ENCODE measurements around the gene LRRC4.
A peak's percentile ranks its signal among the peaks of the same experiment; 100 is the strongest.

Gene LRRC4

DNA sequence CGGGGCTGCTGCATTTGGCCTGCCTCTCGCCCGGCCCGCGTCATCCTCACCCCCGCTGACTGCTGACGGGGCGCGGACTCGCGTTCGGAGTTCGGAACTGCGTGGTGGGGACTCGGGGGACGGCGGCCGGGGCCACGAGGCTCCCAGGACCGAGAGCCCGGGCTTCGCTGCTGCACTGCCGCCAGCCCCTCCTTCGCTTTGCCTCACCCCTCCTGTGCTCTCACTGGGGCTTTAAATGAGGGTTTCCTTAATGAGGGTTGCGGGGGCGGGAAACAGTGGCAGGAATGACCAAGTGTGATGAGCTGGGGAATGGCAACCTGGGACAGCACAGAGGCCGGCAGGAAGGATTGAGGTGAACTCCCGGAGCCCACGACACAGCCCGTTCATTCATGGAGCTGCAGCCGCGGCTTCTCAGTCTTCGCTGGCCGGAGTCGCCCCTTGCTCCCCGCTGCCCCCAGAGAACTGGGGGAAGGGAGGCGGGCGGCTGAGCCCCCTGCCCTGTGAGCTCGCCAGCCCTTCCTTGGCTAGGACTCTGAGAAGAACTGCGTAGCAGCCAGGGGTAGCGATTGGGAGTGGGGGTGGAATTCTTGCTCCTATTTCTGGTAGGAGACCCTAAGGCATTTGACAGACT is 1.5 kb upstream of the LRRC4 start:
- Mint-ChIP-seq H3K4me3 (peak overlapping the region; percentile 47), H3K36me3 (peaks cover 11% of the 10 kb centered on the region), H3K4me1 (peaks cover 21% of the 10 kb centered on the region), H3K9me3 (no peaks in the 10 kb centered on the region), H3K27me3 (no peaks in the 10 kb centered on the region), H3K27ac (no peak overlapping the region)
- ATAC-seq (ENCODE audit: low read depth) (peak; percentile 15), DNase-seq (ENCODE audit: low spot score in 2 of 2) (peak in 1 of 2 donors; percentile 24)

DNA sequence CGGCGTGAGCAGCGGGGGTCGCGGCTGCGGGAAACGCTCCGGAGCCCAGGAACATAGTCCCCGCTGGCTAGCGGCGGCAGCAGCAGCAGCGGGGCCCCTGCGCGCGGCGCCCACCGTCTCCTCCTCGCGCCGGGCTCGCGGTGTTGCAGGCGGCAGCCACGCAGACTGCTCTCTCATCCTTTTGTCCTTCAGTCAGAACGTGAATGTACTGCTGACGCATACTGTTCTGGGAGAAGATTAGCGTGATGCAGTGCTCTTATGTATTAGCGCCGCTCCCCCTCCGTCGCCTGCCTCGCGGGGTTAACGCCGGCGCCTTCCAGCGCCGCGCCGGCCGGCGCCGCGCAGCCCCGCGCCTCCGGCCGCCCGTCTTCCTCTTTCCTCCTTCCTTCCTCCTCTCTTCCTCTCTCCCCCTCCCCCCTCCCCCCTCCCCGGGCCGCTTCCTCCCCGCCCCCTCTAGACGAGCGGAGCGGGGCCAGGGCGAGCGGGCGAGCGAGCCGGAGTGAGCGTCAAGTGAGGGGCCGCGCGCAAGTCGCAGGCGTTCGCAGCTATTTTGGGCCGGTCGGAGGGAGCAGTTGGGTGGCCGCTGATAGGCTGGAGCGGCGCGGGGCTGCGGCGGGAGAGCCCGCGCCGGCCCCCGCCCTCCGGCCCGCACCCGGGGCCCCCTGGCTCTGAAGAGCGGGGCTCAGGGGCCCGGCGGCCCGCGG is 816 bp upstream of the LRRC4 start:
- H3K36me3 Mint-ChIP-seq, result peaks cover 16% of the 10 kb centered on the region
- peak overlapping the region; percentile 10 for H3K27ac Mint-ChIP-seq
- peaks cover 21% of the 10 kb centered on the region for H3K4me1 Mint-ChIP-seq
- peak; percentile 42 to 51 for DNase-seq (ENCODE audit: low spot score in 2 of 2)
- no peaks in the 10 kb centered on the region for H3K27me3 Mint-ChIP-seq
- H3K9me3 Mint-ChIP-seq, result no peaks in the 10 kb centered on the region
- H3K4me3 Mint-ChIP-seq, result peak overlapping the region; percentile 89
- ATAC-seq (ENCODE audit: low read depth), result peak; percentile 83

DNA sequence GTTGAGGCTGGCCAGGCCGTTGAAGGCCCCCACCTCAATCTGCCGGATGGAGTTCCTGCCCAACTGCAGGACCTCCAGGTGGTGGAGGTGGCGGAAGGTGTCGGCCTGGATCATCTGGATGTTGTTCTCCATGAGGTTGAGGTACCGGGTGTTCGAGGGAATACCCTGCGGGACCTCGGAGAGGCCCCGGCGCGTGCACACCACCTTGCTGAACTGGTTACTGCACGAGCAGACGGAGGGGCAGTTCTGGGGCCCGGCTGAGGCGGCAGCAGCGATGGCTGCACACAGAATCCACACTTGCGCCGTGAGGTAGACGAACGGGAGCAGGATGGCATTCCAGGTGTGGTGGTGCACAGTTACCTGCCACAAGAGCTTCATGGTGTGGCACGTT is 979 bp downstream of the LRRC4 start:
- H3K4me3 Mint-ChIP-seq, result peak overlapping the region; percentile 63

DNA sequence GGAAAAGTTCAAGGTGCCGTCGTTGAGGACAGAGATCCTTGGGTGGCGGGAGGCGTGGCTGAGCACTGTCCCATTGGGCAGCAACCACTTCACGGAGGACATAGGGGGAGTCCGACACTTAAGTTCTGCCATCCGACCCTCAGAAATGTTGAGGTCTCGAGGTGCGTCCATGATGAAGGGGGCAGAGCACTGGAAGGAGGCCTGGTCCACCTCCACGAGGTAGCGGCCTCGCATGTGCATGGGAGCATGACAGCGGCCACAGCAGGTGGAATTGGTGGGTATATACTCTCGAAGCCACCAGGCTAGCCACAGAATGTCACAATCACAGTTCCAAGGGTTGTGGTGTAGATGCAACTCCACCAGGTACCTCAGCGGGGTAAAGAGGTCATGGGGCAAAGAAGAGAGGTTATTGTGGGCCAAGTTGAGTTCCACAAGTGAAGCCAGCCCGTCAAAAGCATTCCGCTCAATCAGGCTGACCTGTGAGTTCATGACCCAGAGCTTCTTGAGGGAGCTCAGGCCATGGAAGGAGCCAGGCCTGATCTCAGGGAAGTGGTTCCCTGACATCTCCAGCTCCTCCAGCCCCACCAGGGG is 1.7 kb downstream of the LRRC4 start:
- peak overlapping the region; percentile 33 for H3K4me3 Mint-ChIP-seq
- H3K4me1 Mint-ChIP-seq, result peaks cover 14% of the 10 kb centered on the region
- peaks cover 22% of the 10 kb centered on the region for H3K36me3 Mint-ChIP-seq
- H3K27ac Mint-ChIP-seq, result no peak overlapping the region
- DNase-seq (ENCODE audit: low spot score in 2 of 2) (no peak), ATAC-seq (ENCODE audit: low read depth) (no peak)
- no peaks in the 10 kb centered on the region for H3K9me3 Mint-ChIP-seq
- H3K27me3 Mint-ChIP-seq, result no peaks in the 10 kb centered on the region

More for the DNA sequence above, 979 bp downstream of the LRRC4 start:
- no peak overlapping the region for H3K27ac Mint-ChIP-seq
- H3K27me3 Mint-ChIP-seq, result no peaks in the 10 kb centered on the region
- no peak for DNase-seq (ENCODE audit: low spot score in 2 of 2)
- ATAC-seq (ENCODE audit: low read depth), result no peak
- peaks cover 18% of the 10 kb centered on the region for H3K4me1 Mint-ChIP-seq
- H3K36me3 Mint-ChIP-seq, result peaks cover 22% of the 10 kb centered on the region
- no peaks in the 10 kb centered on the region for H3K9me3 Mint-ChIP-seq

DNA sequence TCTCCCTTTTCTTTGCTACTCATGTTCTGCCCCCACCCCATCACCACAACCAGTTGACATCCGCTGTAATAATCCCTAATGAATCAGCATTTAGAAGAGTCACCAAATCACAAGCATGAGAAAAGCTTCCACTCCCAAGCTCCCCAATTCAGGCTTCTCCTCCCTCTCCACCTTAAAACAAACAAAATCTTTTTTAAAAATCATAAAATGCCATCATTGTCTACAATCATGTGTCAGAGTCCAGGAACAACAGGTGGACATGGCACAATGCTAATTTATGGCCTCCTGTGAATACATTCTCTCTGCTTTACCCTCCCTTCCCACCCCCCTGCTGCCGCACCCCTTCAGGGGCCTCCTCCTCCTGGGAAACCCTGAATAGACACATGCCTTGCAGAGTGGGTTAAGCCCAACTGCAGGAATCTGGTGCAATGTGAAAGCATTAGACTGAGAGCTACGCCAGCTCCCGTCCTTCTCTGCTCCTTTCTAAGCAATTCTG is 3.7 kb downstream of the LRRC4 start:
- Mint-ChIP-seq H3K36me3 (peaks cover 30% of the 10 kb centered on the region), H3K4me1 (peaks cover 9% of the 10 kb centered on the region), H3K27me3 (no peaks in the 10 kb centered on the region), H3K4me3 (no peak overlapping the region), H3K9me3 (no peaks in the 10 kb centered on the region), H3K27ac (no peak overlapping the region)
- ATAC-seq (ENCODE audit: low read depth), result no peak
- no peak for DNase-seq (ENCODE audit: low spot score in 2 of 2)

DNA sequence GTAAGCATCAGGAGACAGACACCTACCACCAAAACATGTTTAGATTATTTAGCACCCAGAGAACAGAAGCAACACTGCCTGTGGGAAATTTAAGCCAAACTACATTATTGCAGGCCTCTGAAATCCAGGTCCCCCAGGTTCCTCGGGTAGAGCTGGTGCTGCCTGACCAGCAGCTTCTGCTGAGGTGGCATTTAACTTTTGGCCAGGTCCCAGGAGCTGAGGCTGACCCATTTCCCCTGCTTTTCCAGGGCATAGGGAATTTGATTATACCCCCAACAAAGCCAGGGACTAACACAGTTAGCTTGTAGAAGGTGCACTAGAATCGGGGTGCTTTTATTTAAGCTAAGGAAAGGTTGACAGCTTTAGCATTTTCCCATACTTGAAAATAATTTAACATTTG is 4.7 kb downstream of the LRRC4 start:
- Mint-ChIP-seq H3K9me3 (no peaks in the 10 kb centered on the region), H3K4me3 (no peak overlapping the region), H3K36me3 (peaks cover 31% of the 10 kb centered on the region), H3K27ac (no peak overlapping the region), H3K27me3 (no peaks in the 10 kb centered on the region), H3K4me1 (peaks cover 9% of the 10 kb centered on the region)
- ATAC-seq (ENCODE audit: low read depth), result no peak
- DNase-seq (ENCODE audit: low spot score in 2 of 2), result no peak

DNA sequence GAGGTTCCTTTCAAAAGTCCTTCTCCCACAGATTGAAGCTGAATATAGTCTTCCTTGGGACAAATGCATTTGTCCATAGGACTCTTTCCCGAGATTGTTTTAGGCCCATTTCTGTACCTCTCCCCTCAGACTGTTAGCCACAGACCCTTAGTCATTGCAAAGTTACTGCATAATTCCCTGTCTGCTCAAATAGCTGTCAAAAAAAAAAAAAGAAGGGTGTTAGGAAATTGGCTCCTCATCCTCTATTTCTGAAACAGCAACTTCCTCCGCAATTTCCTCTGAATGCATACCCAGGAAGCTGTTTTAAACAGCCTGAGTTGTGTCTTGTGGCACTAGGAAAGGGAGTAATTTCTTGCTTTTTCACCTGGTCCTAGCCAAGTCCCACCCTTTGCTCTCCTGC is 5.4 kb downstream of the LRRC4 start:
- Mint-ChIP-seq H3K36me3 (peaks cover 37% of the 10 kb centered on the region), H3K9me3 (no peaks in the 10 kb centered on the region), H3K4me1 (peaks cover 9% of the 10 kb centered on the region), H3K4me3 (no peak overlapping the region), H3K27ac (no peak overlapping the region), H3K27me3 (no peaks in the 10 kb centered on the region)
- DNase-seq (ENCODE audit: low spot score in 2 of 2), result no peak
- ATAC-seq (ENCODE audit: low read depth), result no peak

DNA sequence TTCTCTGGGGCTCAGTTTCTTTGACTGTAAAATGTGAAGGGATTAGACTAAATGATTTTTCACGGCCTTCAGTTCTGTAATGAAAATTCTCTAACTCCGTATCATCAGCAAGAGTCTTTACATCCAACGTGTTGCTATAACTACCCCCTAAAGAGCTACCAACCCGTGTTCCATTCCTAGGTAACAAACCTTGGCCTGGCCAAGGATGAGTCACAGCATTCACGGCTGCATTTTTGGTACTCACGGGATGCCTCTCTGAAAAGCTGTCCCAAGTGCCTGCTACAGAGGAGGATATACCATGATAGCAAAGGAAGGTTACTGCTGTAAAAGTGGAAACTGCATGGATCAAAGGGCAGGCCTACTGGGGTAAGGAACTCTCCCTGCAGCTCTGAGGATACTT is 5.9 kb downstream of the LRRC4 start:
- no peak overlapping the region for H3K27ac Mint-ChIP-seq
- no peaks in the 10 kb centered on the region for H3K9me3 Mint-ChIP-seq
- DNase-seq (ENCODE audit: low spot score in 2 of 2) (no peak), ATAC-seq (ENCODE audit: low read depth) (no peak)
- peaks cover 40% of the 10 kb centered on the region for H3K36me3 Mint-ChIP-seq
- H3K4me1 Mint-ChIP-seq, result peaks cover 6% of the 10 kb centered on the region
- no peaks in the 10 kb centered on the region for H3K27me3 Mint-ChIP-seq
- H3K4me3 Mint-ChIP-seq, result no peak overlapping the region

DNA sequence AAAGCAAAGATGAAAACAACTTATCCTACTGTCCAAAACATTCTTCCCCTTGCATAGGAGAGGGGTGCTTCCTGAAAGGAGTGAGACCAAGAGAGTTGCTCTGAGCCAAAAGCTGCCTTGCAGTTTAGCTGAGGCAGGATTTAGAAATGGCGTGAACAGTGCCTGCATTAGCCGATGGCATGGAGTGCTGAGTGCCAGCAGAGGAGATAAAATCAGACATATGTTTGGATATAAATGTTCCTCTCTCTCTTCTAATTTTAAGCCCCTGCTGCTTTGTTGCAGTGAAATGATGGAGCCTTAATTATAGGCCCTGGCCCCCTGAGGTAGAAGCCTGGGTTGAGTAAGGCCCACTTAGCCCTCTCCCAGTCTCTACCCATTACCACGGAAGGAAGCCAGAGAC is 7.1 kb downstream of the LRRC4 start:
- Mint-ChIP-seq H3K4me1 (peaks cover 6% of the 10 kb centered on the region), H3K9me3 (no peaks in the 10 kb centered on the region), H3K4me3 (no peak overlapping the region), H3K36me3 (peaks cover 38% of the 10 kb centered on the region), H3K27me3 (no peaks in the 10 kb centered on the region), H3K27ac (no peak overlapping the region)
- no peak for ATAC-seq (ENCODE audit: low read depth)
- no peak for DNase-seq (ENCODE audit: low spot score in 2 of 2)

DNA sequence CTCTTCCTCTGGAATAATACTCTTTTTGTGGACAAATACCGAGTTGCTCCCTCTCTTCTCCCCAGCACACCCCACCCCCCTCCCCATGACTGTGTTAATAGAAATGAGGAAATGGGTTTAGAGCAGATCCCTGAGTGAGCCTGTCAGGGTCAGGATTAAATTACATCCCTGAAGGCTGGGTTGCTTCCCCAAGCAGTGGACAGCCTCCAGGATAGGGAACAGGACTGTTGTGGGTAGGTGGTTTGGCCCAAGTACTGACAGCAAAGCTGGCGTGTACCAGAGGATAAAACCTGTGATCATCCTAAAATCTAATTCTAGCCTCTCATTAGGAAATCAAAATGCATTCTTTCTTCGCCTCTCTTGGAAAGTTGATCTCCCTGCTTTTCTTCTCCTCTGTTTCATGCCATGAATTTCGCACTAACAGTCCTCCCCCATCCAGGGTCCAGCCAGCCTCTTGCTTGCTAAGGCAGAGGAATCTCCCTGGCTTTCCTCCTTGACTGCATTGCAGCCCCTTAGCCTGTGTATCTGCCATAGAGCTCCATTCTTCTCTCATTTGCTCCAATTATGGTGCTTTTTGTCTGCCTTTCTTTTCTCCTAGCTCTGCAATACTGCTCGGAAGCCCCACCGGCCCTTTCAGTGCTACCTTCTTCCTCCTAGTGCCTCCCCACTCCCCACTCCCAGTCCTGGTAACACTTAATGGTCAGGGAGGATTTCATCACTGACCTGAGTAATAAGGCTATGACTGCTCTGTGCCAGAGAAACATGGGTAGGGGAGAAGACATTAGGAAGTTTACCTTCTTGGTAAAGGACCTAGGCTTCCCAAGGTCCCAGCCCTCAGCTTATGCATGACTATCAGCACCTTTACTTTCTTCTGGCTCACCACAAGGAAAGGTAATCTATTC is 8.4 kb downstream of the LRRC4 start:
- Mint-ChIP-seq H3K27ac (no peak overlapping the region), H3K27me3 (no peaks in the 10 kb centered on the region), H3K36me3 (peaks cover 35% of the 10 kb centered on the region), H3K4me3 (no peak overlapping the region), H3K4me1 (peaks cover 6% of the 10 kb centered on the region), H3K9me3 (no peaks in the 10 kb centered on the region)
- no peak for DNase-seq (ENCODE audit: low spot score in 2 of 2)
- ATAC-seq (ENCODE audit: low read depth), result no peak

DNA sequence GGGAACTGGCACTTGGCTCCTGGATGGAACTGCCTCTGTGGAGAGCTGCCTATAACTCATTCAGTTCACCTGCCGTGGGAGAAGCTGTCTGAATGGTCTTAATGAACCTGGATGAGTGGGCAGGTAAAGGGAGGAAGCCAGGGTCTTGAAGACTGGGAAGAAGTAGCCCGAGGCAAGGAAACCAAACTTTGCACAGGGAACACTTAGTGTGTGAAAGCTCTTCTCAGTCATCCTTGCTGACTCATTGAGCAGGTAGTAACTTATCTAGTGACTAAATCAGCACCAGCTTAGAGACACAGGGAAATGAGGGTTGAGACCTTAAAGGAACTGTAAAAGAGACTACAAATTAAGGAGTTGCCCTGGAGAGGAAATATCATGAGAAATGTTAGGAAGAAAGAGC is 9.9 kb downstream of the LRRC4 start:
- no peaks in the 10 kb centered on the region for H3K9me3 Mint-ChIP-seq
- peaks cover 5% of the 10 kb centered on the region for H3K4me1 Mint-ChIP-seq
- peak overlapping the region; percentile 56 for H3K27ac Mint-ChIP-seq
- no peak for ATAC-seq (ENCODE audit: low read depth)
- no peak for DNase-seq (ENCODE audit: low spot score in 2 of 2)
- H3K27me3 Mint-ChIP-seq, result no peaks in the 10 kb centered on the region
- no peak overlapping the region for H3K4me3 Mint-ChIP-seq
- peaks cover 30% of the 10 kb centered on the region for H3K36me3 Mint-ChIP-seq

DNA sequence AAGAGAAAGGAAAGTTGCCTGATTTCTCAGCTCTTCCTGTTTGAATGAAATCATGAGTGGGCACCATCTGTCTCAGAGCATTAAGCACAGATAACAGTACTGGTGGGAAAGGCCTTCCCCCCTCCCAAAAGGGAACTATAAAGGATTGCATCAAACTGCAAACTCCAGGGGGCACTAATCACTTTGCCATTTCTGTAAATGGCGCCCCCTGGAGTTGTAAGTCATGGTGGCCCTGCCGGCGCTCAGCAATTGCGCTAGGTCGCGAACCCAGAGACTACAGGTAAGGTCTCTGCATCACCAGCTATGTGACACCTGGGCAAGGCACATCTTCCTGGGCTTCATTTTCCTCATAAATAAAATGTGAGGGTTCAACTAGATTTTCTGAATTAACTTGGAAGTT is 11.1 kb downstream of the LRRC4 start:
- DNase-seq (ENCODE audit: low spot score in 2 of 2), result no peak
- Mint-ChIP-seq H3K9me3 (no peaks in the 10 kb centered on the region), H3K27ac (no peak overlapping the region), H3K27me3 (no peaks in the 10 kb centered on the region), H3K4me1 (peaks cover 2% of the 10 kb centered on the region), H3K4me3 (no peak overlapping the region), H3K36me3 (peaks cover 24% of the 10 kb centered on the region)
- ATAC-seq (ENCODE audit: low read depth), result no peak

DNA sequence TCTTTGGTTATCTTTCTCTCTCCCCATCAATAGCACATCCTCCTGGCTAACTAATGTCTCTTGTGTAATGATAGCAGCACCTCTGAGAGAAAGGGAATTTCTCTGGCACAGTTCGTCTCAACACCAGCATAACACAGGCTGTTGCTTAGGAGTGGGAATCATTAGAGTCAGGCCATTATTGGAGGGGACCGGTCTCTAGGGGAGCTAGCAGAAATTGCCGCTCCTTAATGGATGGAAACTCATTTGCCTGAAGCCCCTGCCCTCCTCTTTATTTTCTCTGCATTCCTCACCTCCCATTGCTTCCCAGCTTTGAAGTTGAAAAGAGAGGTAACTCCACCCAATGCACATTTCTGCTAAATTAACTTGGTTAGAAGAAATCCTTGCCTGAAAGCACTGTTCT is 11.9 kb downstream of the LRRC4 start:
- DNase-seq (ENCODE audit: low spot score in 2 of 2), result no peak
- no peak overlapping the region for H3K27ac Mint-ChIP-seq

More for the DNA sequence above, 11.9 kb downstream of the LRRC4 start:
- no peaks in the 10 kb centered on the region for H3K9me3 Mint-ChIP-seq
- H3K27me3 Mint-ChIP-seq, result no peaks in the 10 kb centered on the region
- H3K36me3 Mint-ChIP-seq, result peaks cover 24% of the 10 kb centered on the region
- H3K4me1 Mint-ChIP-seq, result peaks cover 2% of the 10 kb centered on the region
- no peak overlapping the region for H3K4me3 Mint-ChIP-seq
- ATAC-seq (ENCODE audit: low read depth), result no peak

Data from memory B cell (primary cell).